ENCODE data around the gene GMDS. TPM values are rescaled to one million over a fixed set of nuclear protein-coding genes. Genes with fewer than 3 reads are reported as not detected.
A peak's percentile ranks its signal among the peaks of the same experiment; 100 is the strongest.

GMDS gene
- total and polyA plus RNA-seq, 2 of the 8 experiments (the other 6 are each of a cell fraction or from before 2014, with no cell fraction given), result 16.8 to 50.0 TPM

- Histone ChIP-seq H2BK15ac (ENCODE audit: low read length) (no peak overlapping the region), H3K4me1 (replicated peaks in 1 of 4; ENCODE audit: control insufficient read depth in 3 of 4, insufficient read depth in 4 of 4, low read length in 3 of 4) (peaks cover 0 to 3% (median 0%) of the 10 kb centered on the region in 4 experiments; a peak in 2 of 7 replicates), H3K79me1 (ENCODE audit: low read depth, low read length) (peaks cover 5% of the 10 kb centered on the region; the same call in 1 of the 2 replicates), H3K18ac (ENCODE audit: extremely low read depth, low read length) (no peak overlapping the region), H3K4me3 (ENCODE audit: extremely low read depth in 1 of 4, insufficient read depth in 2 of 4, low read depth in 3 of 4, low read length in 4 of 4) (no peak overlapping the region), H2BK120ac (replicated peaks; ENCODE audit: low read depth, low read length) (no peak overlapping the region), H3K4ac (replicated peaks; ENCODE audit: insufficient read length, low read depth, low read length) (no peak overlapping the region), H2AK5ac (ENCODE audit: low read depth, low read length) (no peak overlapping the region), H4K8ac (ENCODE audit: extremely low read depth, insufficient read depth, low read length) (no peak overlapping the region), H2BK20ac (ENCODE audit: low read length) (no peak overlapping the region), H3K27ac (ENCODE audit: low read depth, low read length) (no peak overlapping the region), H4K91ac (replicated peaks; ENCODE audit: insufficient read length, low read length) (no peak overlapping the region), H3K56ac (replicated peaks; ENCODE audit: insufficient read length, low read depth, low read length) (no peak overlapping the region), H3K23ac (ENCODE audit: insufficient read length) (no peak overlapping the region), H3K23me2 (ENCODE audit: low read depth, low read length) (no peaks in the 10 kb centered on the region; the same call in 1 of the 2 replicates), H3K14ac (ENCODE audit: insufficient read length) (no peak overlapping the region), H4K5ac (ENCODE audit: insufficient read length, low read depth, low read length) (no peak overlapping the region), H2BK12ac (ENCODE audit: low read depth, low read length) (no peak overlapping the region), H3K9me3 (ENCODE audit: insufficient read depth in 2 of 2, low read depth in 1 of 2, low read length in 1 of 2) (no peaks in the 10 kb centered on the region), H3K4me2 (ENCODE audit: insufficient read depth in 1 of 2, low read depth in 2 of 2, low read length in 2 of 2) (no peak overlapping the region), H2BK5ac (ENCODE audit: low read depth, low read length) (no peak overlapping the region), H3K9ac (replicated peaks in 1 of 4; ENCODE audit: extremely low read depth in 1 of 4, low read depth in 3 of 4, low read length in 3 of 4) (no peak overlapping the region), H3K36me3 (ENCODE audit: control insufficient read depth in 2 of 4, insufficient read depth in 4 of 4, low read length in 3 of 4) (no peaks in the 10 kb centered on the region), H2AFZ (ENCODE audit: low read length) (no peak overlapping the region), H3K27me3 (replicated peaks in 1 of 4; ENCODE audit: control insufficient read depth in 3 of 4, extremely low read depth in 1 of 4, insufficient read depth in 3 of 4, low read length in 3 of 4) (no peaks in the 10 kb centered on the region), H4K20me1 (replicated peaks in 1 of 2; ENCODE audit: control insufficient read depth in 1 of 2, insufficient read depth in 2 of 2, low read length in 2 of 2) (no peaks in the 10 kb centered on the region), H3K79me2 (ENCODE audit: control insufficient read depth in 1 of 2, insufficient read depth in 2 of 2, low read length in 2 of 2) (peaks cover 0 to 4% of the 10 kb centered on the region in 2 experiments; a peak in 1 of 4 replicates)
- TF ChIP-seq RBBP5 (IDR thresholded peaks at IDR 0.05; ENCODE audit: borderline replicate concordance, low read depth, low read length) (no peak), CTCF (IDR thresholded peaks at IDR 0.05; ENCODE audit: control extremely low read depth in 1 of 3, insufficient read depth in 1 of 3, low read depth in 1 of 3, low read length in 3 of 3) (peak in 2 of 3 experiments; percentile 51 to 64; a peak in 2 of 4 replicates), RAD21 (IDR thresholded peaks at IDR 0.05 in 1 of 2, conservative IDR thresholded peaks at IDR 0.05 in 1 of 2; ENCODE audit: low read depth in 2 of 2, low read length in 2 of 2) (peak; percentile 61 to 65)
- 48% methylated on average over 1 of the region's 1 CpG; no CpG with 5 or more reads in 1 of the 2 experiments for WGBS, 2 experiments (ENCODE audit: extremely low coverage in 1 of 2, insufficient coverage in 1 of 2, insufficient read length in 1 of 2, insufficient replicate concordance in 2 of 2, low coverage in 1 of 2, low lambda C conversion rate in 2 of 2, missing lambda C conversion rate in 1 of 2)
- DNase-seq (ENCODE audit: low read depth in 1 of 2, low spot score in 2 of 2) (no peak), FAIRE-seq (no peak)
- ChIA-PET CTCF (ENCODE audit: partially characterized antibody) (interaction anchor here (0.8 to 4.2 kb wide), 6 partner anchors 9 to 301 kb away, joined by 3 to 41 read pairs (median 5); no protein-coding TSS in a partner anchor), POLR2A (ENCODE audit: partially characterized antibody) (no interaction called here)
These were observed 49.2 kb downstream of the GMDS start for GRCh38 chr6:2196079-2196679.
